GM12875 (cell line): ENCODE results near the gene IZUMO4.

ENCODE experiments used
- H3K4me3 ChIP-seq: one replicate; pipeline ENCODE4 v1.5.1; 2011; ENCODE audit warnings: low read depth, low read length, control low read depth
- CTCF ChIP-seq: IDR thresholded peaks from 2 replicates; pipeline ENCODE4 v1.5.1; 2011; ENCODE audit warnings: low read depth, mild to moderate bottlenecking, control low read depth, inconsistent platforms, low read length, moderate library complexity, borderline replicate concordance; ENCODE audit not compliant: insufficient read depth

IZUMO4 gene

GRCh38 chr19:2050349-2050990 is 46.2 kb upstream of the IZUMO4 start:
- peak overlapping the region; percentile 96 for H3K4me3 ChIP-seq
- TF ChIP-seq CTCF = no peak

GRCh38 chr19:2050991-2051772 is 45.5 kb upstream of the IZUMO4 start, which contains the start of gene MKNK2:
MKNK2 (minus strand) TSS chr19:2051244; CDS start chr19:2050851, 393 bp downstream.
- peak; percentile 61 for TF ChIP-seq CTCF
- peak within 1 kb of the TSS; percentile 96 for H3K4me3 ChIP-seq

- TF ChIP-seq CTCF = no peak
- H3K4me3 ChIP-seq = no peak overlapping the region
These were observed 44.7 kb upstream of the IZUMO4 start for GRCh38 chr19:2051773-2052704.

GRCh38 chr19:2053601-2054389 is 42.9 kb upstream of the IZUMO4 start:
- no peak overlapping the region for H3K4me3 ChIP-seq
- no peak for TF ChIP-seq CTCF

GRCh38 chr19:2054763-2055162 is 42.0 kb upstream of the IZUMO4 start:
- no peak overlapping the region for H3K4me3 ChIP-seq
- TF ChIP-seq CTCF = no peak
